Bronchial epithelial cell (primary cell): ENCODE results near the gene ROR2. TPM values are rescaled to one million over a fixed set of nuclear protein-coding genes. Genes with fewer than 3 reads are reported as not detected.
"Not testable (repeated sequence)": the region's sequence is repeated elsewhere in the genome, so short reads cannot be mapped to it uniquely, and the experiment has no call there.

ENCODE experiments used
- DNase-seq: peaks from one replicate; pipeline ENCODE4 v3.0.0-alpha.2; 2010; ENCODE audit warnings: low read depth
- FAIRE-seq: peaks from 2 replicates; lab custom pipeline; 2011; peaks lifted over from hg19 to GRCh38; lab: Jason Lieb, UNC
- H3K27me3 ChIP-seq: 2 replicates; pipeline ENCODE4 v1.5.1; 2011; ENCODE audit warnings: low read length; ENCODE audit not compliant: control insufficient read depth, insufficient read depth
- H3K36me3 ChIP-seq: 2 replicates; pipeline ENCODE4 v1.5.1; 2011; ENCODE audit warnings: low read length; ENCODE audit not compliant: control insufficient read depth, insufficient read depth
- H3K4me3 ChIP-seq: 2 replicates; pipeline ENCODE4 v1.5.1; 2011; ENCODE audit warnings: mild to moderate bottlenecking, low read depth, low read length, control low read depth
- CTCF ChIP-seq: IDR thresholded peaks from 2 replicates; pipeline ENCODE4 v1.5.1; 2011; ENCODE audit warnings: mild to moderate bottlenecking, moderate library complexity, low read length, control low read depth, inconsistent platforms; ENCODE audit not compliant: insufficient read depth, severe bottlenecking
- total RNA-seq: library from RNA; depleted of rRNA; stranded (reverse); fragments of >200 nt; gene quantifications from 2 replicates; pipeline ENCODE4 v1.2.1, GENCODE V29; 2014

The ROR2 gene
- total RNA-seq, 1 donor from 2014 or later, result 0.26 TPM

- no peak for DNase-seq
- no peak for FAIRE-seq
- Histone ChIP-seq H3K4me3 (no peak overlapping the region), H3K36me3 (no peaks in the 10 kb centered on the region), H3K27me3 (no peaks in the 10 kb centered on the region)
- TF ChIP-seq CTCF, result no peak
Observed at GRCh38 chr9:91644433-91644832, 305.6 kb downstream of the ROR2 start.

GRCh38 chr9:91643481-91644077, 306.4 kb downstream of the ROR2 start:
- TF ChIP-seq CTCF, result no peak

GRCh38 chr9:91642771-91643170, 307.3 kb downstream of the ROR2 start:
- no peak for FAIRE-seq
- TF ChIP-seq CTCF, result no peak

More at GRCh38 chr9:91643481-91644077, 306.4 kb downstream of the ROR2 start:
- H3K27me3 ChIP-seq, result no peaks in the 10 kb centered on the region
- FAIRE-seq (no peak), DNase-seq (peak; percentile 18)
- no peaks in the 10 kb centered on the region for H3K36me3 ChIP-seq
- H3K4me3 ChIP-seq, result no peak overlapping the region

GRCh38 chr9:91640428-91640827, 309.6 kb downstream of the ROR2 start:
- no peak for TF ChIP-seq CTCF
- FAIRE-seq, result no peak
- H3K27me3 ChIP-seq, result no peaks in the 10 kb centered on the region

More at GRCh38 chr9:91642771-91643170, 307.3 kb downstream of the ROR2 start:
- Histone ChIP-seq H3K36me3 (no peaks in the 10 kb centered on the region), H3K4me3 (no peak overlapping the region), H3K27me3 (no peaks in the 10 kb centered on the region)
- DNase-seq, result no peak

GRCh38 chr9:91639054-91639453, 311.0 kb downstream of the ROR2 start:
- no peaks in the 10 kb centered on the region for H3K27me3 ChIP-seq
- no peak for TF ChIP-seq CTCF
- DNase-seq (no peak), FAIRE-seq (no peak)
- no peaks in the 10 kb centered on the region for H3K36me3 ChIP-seq
- no peak overlapping the region for H3K4me3 ChIP-seq

More at GRCh38 chr9:91640428-91640827, 309.6 kb downstream of the ROR2 start:
- no peak for DNase-seq
- H3K4me3 ChIP-seq, result no peak overlapping the region
- no peaks in the 10 kb centered on the region for H3K36me3 ChIP-seq

GRCh38 chr9:91634832-91635231, 315.2 kb downstream of the ROR2 start:
- DNase-seq, H3K27me3 ChIP-seq, FAIRE-seq, H3K36me3 ChIP-seq, H3K4me3 ChIP-seq: not testable (repeated sequence)
